NCI-H226 (cell line): ENCODE measurements around the gene PLCL1.
A peak's percentile ranks its signal among the peaks of the same experiment; 100 is the strongest.

ENCODE experiments used
- DNase-seq: peaks from one replicate; pipeline ENCODE4 v3.0.0-alpha.2; 2015

Gene PLCL1

GRCh38 chr2:197858607-197859140 is 54.3 kb downstream of the PLCL1 start:
- DNase-seq: no peak

GRCh38 chr2:197862246-197862955 is 58.0 kb downstream of the PLCL1 start:
- DNase-seq: no peak

DNA sequence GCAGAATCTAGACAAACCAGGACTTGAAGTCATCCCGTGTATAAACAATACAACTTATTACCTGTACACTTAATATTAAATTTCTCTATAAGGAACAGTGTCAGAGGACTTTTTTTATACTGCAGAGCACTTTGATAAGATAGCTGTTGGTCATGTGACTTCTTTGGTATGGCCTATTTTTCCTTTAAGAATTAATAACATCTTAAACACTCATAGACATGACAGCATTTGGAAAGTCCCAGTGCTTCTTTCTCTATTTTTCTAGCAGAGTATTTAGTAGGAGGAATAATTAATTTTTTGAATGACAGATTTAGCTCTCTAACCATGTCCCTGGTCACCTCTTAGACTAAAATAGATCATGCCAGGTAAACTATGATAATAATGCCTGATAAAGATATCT is 59.4 kb downstream of the PLCL1 start:
- no peak for DNase-seq

DNA sequence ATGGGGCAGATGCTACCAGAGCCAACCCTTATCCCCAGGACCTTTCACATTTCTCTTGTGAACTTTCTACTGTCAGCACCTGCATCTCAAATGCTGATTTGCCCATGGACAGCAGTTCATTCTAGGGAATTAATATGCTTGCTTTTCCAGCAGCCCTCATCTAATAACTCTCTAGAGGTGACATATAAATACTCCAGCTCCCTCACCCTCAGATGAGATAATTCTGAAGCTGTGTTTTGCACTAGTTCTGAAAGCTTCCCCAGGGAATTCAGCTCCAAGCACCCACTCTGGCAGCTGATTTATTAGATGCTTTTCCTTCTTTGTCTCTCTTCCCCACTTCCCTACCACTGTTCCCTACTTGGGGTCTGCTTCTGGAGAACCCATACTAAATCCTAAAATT is 62.1 kb downstream of the PLCL1 start:
- DNase-seq: no peak

- no peak for DNase-seq
Measured at GRCh38 chr2:197867033-197867432, 62.6 kb downstream of the PLCL1 start.

DNA sequence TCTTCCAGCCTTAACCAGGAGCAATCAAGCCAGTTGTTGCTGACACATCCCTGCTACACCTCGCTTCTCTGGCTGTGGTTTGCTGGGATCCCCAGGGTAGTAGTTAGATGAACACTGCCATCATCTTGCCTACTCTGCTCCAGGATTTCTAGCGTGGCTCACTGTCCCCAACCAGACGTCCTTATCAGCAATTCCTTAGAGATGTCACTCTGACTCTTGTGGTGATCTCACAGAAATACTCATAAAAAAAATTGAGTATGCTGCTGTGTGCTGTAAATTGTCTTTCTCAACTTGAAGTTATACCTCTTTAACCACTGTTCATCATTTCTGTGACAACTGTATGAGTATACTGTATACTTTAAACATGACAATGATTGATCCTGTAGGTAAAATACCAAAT is 63.2 kb downstream of the PLCL1 start:
- no peak for DNase-seq

- no peak for DNase-seq
Measured at GRCh38 chr2:197868206-197868605, 63.8 kb downstream of the PLCL1 start.

DNA sequence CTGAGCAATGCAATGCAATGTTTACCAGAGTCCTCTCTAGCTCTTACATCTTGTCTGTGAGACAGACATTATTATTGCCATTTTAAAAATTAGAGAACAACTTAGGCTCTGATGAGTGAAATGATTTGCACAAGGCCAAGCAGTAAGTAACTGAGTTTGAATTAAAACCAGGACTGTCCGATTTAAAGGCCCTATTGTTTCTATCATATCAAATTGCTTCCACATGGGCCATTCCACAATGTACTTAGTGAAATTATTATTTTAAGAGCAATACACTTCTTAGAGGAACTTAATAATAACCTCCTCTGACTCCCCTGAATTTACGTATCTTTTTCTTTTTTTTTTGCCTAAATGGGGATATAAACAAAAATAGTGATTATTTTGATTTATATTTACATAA is 64.6 kb downstream of the PLCL1 start:
- DNase-seq: no peak

- peak; percentile 40 for DNase-seq
Measured at GRCh38 chr2:197869501-197870111, 65.2 kb downstream of the PLCL1 start.

DNA sequence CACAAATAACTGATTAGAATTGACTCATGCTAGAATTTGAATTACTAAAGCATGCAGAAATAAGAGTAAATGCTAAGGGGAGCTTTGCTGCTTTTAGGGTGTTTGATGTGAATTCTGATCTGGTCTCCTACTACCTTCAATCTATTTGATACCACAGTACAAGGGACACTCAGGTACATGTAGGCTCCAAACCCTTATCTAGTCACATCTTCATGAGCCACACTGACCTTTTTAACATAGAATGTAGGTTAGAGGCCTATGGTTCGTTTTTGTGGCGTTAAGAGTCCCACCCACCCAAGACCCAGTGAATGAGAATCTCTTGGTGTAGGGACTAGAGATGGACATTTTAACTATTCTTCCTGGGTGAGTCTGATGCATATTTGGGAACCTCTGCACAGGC is 65.7 kb downstream of the PLCL1 start:
- no peak for DNase-seq

DNA sequence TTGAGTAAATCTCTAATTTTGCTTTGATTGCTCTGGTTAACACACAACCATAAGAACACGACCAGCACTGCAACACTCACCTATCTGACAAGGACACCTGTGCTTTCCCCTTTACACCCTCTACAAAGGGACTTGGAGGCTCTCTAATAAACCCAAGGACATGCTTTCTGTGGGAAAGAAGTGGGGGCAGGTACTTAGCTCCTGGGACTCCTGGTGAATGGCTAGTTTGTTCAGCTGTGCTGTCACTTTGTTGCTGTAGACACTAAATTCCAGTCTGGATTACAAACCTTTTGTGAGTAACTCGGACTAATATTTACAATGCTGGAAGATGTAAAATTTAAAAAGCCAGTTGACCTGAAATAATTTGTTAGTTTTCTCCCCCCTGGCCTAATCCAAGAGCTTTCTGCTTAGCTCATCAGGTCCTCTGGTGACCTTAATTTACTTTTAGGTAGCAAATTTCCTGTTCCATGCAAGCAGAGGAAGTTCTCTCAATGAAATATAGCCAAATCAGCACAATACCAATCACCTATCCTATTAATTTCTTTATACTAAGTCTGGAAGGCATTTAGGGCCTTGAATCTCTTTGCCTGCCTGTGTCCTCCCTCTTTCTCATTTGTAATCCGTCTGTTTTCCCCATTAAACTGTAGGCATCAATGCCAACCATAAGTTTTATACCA is 67.5 kb downstream of the PLCL1 start:
- DNase-seq: no peak

DNA sequence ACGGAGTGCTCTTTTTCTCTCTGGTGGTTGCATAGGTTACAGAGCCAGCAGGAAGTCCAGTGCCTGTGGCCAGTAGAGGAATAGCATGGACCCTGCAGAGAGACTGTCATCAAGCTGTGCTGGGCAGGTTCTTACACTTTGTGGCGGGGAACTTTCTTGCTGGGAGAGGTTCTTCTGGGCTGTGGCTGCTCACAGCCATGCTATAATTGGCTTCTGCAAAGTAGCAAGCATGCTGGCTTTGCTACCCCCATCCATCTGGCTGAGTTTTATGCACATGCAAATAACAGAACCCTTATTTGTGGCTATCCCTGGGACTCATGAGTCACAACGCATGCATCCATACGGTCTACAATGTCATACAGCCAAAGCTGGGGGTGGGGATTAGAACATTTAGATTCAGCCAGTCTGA is 68.9 kb downstream of the PLCL1 start:
- DNase-seq: no peak

DNA sequence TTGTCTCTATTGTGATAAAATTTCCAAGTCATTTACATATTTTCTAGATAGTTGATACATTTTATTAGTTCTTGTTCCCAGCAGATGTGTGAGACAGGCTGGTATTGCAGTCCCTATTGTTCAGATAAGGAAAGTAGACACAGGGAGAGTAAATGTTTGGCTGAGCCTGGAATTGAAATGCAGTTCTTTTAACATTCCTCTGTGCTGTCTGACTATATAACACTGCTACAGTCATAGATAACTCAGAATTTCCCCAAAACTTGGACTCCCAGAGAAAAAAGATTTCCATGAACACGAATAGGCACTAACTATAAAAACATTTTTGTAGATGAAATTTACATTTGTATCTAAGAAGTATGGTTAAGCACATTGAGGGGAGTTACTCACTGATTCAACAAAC is 71.4 kb downstream of the PLCL1 start:
- no peak for DNase-seq

GRCh38 chr2:197876524-197876923 is 72.1 kb downstream of the PLCL1 start:
- no peak for DNase-seq

DNA sequence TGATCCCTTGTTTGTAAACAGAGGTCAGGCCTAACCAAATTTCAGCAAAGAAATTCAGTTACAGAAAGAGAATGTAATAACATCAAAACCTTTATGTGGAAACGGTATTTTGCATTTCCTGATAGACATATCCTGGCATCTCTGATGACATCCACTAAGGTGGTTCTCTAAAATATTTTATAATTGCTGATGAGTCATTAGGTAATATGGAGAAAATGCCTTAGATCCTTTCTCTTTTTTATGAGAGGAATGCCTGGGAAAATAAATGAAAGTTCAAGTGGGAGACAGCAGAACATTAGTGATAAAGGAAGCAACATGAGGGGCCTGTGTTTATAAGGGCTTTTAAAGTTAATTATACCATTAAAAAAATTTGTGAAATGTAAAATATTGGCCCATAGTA is 72.6 kb downstream of the PLCL1 start:
- DNase-seq: no peak

DNA sequence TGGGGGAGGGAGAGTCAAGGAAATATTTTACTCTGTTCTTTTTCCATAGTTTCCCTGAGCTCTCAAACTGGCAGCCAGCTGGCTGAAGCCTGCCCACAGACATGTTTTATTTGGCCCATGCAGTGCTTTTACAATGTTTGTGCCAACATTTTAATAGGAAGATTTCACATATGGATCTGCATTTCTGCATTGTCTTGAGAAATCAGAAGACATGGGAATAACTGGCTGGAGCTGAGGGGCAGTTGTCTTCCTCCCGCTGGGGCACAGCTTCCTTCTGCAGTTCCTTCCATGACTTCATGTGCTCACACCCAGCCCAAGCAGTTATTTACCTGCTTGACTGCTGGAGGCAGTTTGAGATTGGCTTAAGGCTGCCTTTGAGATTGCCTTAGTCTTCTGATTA is 74.4 kb downstream of the PLCL1 start:
- DNase-seq: no peak

- DNase-seq: no peak
Measured at GRCh38 chr2:197879812-197880408, 75.5 kb downstream of the PLCL1 start.

DNA sequence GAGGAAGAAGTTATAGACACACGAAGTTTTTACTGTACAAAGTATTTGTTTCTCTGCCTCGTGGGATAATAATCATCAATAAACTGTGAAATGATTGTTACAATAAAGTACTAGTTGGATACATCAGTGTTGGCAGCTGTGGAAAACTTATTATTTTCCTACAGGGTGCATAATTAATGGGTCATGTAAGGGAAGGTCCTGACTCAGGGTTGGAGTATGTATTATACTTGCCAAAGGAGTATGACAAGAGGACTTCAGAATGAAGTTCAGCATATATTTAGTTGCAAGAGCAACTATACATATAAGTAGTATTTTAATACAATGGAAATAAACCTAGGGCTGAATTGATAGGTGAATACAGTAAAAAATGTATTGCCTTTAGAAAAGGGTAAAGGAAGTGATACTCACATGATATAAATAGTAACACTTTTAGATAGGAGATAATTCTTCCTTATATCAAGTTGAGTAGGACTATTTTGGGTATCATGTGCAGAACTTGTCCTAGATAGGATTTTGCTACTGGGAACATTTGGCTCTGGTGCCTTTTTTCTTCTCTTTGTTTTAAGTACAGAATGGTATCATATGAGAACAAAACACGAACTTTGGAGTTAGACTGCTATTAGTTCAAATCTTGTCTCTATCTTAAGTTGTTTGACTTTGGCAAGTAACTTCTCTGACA is 79.1 kb downstream of the PLCL1 start:
- DNase-seq: no peak

- no peak for DNase-seq
Measured at GRCh38 chr2:197884252-197884651, 79.9 kb downstream of the PLCL1 start.

DNA sequence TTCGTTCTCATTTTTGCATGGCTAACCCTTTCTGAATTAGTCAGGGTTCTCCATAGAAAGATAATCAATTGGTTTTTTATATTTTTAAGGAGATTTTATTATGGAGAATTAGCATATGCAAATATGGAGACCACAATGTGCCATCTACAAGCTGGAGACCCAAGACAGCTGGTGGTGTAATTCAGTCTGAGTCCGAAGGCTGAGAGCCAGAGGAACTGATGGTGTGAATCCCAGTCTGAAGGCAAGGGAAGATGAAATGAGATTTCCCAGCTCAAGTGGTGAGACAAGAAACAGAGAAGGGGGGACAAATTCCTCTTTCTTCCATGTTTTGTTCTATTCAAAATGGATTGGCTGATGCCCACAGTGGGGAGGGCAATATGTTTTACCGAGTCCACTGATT is 80.7 kb downstream of the PLCL1 start:
- DNase-seq: no peak

DNA sequence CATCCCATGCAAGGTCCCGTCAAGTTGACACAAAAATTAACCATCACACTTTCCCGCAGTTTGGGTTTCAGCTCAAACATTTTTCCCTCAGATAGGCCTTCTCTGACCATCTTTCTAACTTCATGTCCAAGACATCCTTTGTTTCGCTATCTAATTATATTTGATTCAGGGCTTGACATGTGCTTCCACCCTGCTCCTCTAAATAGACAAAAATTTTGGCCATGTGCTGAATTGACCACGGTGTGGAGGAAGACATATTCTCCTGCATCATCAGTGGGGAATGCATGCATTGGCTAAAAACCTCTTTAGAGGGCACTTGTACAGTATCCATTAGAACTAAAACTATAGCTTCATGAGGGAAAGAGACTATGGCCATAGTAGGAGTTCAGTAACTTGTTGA is 81.2 kb downstream of the PLCL1 start:
- no peak for DNase-seq

- DNase-seq: no peak
Measured at GRCh38 chr2:197888321-197888720, 83.9 kb downstream of the PLCL1 start.

GRCh38 chr2:197889041-197889440 is 84.6 kb downstream of the PLCL1 start:
- DNase-seq: no peak
